ENCODE data around the gene SUCNR1.
"Not testable (repeated sequence)": the region's sequence is repeated elsewhere in the genome, so short reads cannot be mapped to it uniquely, and the experiment has no call there.

The SUCNR1 gene

GRCh38 chr3:151924753-151925152 lies 51.3 kb downstream of the SUCNR1 start:
- no peak for DNase-seq (ENCODE audit: low read depth)
- no peak overlapping the region for H3K4me3 ChIP-seq (ENCODE audit: low read depth, low read length)
- no peak for TF ChIP-seq CTCF (IDR thresholded peaks at IDR 0.05; ENCODE audit: insufficient read depth, low read depth, low read length, missing control alignments)

- no peak overlapping the region for H3K4me3 ChIP-seq (ENCODE audit: low read depth, low read length)
- DNase-seq (ENCODE audit: low read depth) = no peak
- TF ChIP-seq CTCF (IDR thresholded peaks at IDR 0.05; ENCODE audit: insufficient read depth, low read depth, low read length, missing control alignments) = no peak
Measured at GRCh38 chr3:151925419-151925818, 52.0 kb downstream of the SUCNR1 start.

GRCh38 chr3:151925876-151926275 lies 52.4 kb downstream of the SUCNR1 start:
- TF ChIP-seq CTCF (IDR thresholded peaks at IDR 0.05; ENCODE audit: insufficient read depth, low read depth, low read length, missing control alignments) = no peak
- H3K4me3 ChIP-seq (ENCODE audit: low read depth, low read length) = no peak overlapping the region
- DNase-seq (ENCODE audit: low read depth) = no peak

GRCh38 chr3:151926956-151927355 lies 53.5 kb downstream of the SUCNR1 start:
- no peak overlapping the region for H3K4me3 ChIP-seq (ENCODE audit: low read depth, low read length)
- TF ChIP-seq CTCF (IDR thresholded peaks at IDR 0.05; ENCODE audit: insufficient read depth, low read depth, low read length, missing control alignments) = no peak
- DNase-seq (ENCODE audit: low read depth) = no peak

- H3K4me3 ChIP-seq (ENCODE audit: low read depth, low read length); DNase-seq (ENCODE audit: low read depth): not testable (repeated sequence)
Measured at GRCh38 chr3:151927915-151928525, 54.6 kb downstream of the SUCNR1 start.

GRCh38 chr3:151931171-151931570 lies 57.7 kb downstream of the SUCNR1 start:
- no peak overlapping the region for H3K4me3 ChIP-seq (ENCODE audit: low read depth, low read length)
- no peak for DNase-seq (ENCODE audit: low read depth)
- TF ChIP-seq CTCF (IDR thresholded peaks at IDR 0.05; ENCODE audit: insufficient read depth, low read depth, low read length, missing control alignments) = no peak

- H3K4me3 ChIP-seq (ENCODE audit: low read depth, low read length) = no peak overlapping the region
- DNase-seq (ENCODE audit: low read depth) = no peak
- TF ChIP-seq CTCF (IDR thresholded peaks at IDR 0.05; ENCODE audit: insufficient read depth, low read depth, low read length, missing control alignments) = no peak
Measured at GRCh38 chr3:151933234-151933853, 59.9 kb downstream of the SUCNR1 start.
